H9 (cell line): ENCODE results near the gene TRPV4. TPM values are rescaled to one million over a fixed set of nuclear protein-coding genes. Genes with fewer than 3 reads are reported as not detected.

Experiments
- DNase-seq: peaks from one replicate; pipeline ENCODE4 v3.0.0-alpha.2; 2017
- H2AFZ ChIP-seq: one replicate; pipeline ENCODE4 v1.6.1; 2013; ENCODE audit warnings: mild to moderate bottlenecking, low read length, control low read depth, moderate library complexity
- H2AK5ac ChIP-seq: 2 replicates; pipeline ENCODE4 v1.6.1; 2013; ENCODE audit warnings: low read length, control low read depth, mixed read lengths; ENCODE audit not compliant: insufficient read length
- H2BK120ac ChIP-seq: one replicate; pipeline ENCODE4 v1.6.1; 2013; ENCODE audit warnings: low read depth, mild to moderate bottlenecking, low read length, control low read depth, inconsistent platforms; ENCODE audit not compliant: poor library complexity, severe bottlenecking
- H2BK12ac ChIP-seq: 2 replicates; pipeline ENCODE4 v1.6.1; 2013; ENCODE audit warnings: low read length, control low read depth, mixed read lengths, low read depth; ENCODE audit not compliant: insufficient read length
- H2BK15ac ChIP-seq: 2 replicates; pipeline ENCODE4 v1.6.1; 2013; ENCODE audit warnings: low read depth, low read length, control low read depth
- H2BK20ac ChIP-seq: one replicate; pipeline ENCODE4 v1.6.1; 2013; ENCODE audit warnings: low read depth, mild to moderate bottlenecking, low read length, control low read depth, inconsistent platforms; ENCODE audit not compliant: poor library complexity, severe bottlenecking
- H2BK5ac ChIP-seq: 2 replicates; pipeline ENCODE4 v1.6.1; 2013; ENCODE audit warnings: low read length, control low read depth, mixed read lengths; ENCODE audit not compliant: insufficient read length
- H3K14ac ChIP-seq: 2 replicates; pipeline ENCODE4 v1.6.1; 2013; ENCODE audit warnings: low read length, control low read depth; ENCODE audit not compliant: insufficient read depth
- H3K18ac ChIP-seq: 2 replicates; pipeline ENCODE4 v1.6.1; 2013; ENCODE audit warnings: low read depth, mild to moderate bottlenecking, mixed read lengths, low read length, control low read depth; ENCODE audit not compliant: insufficient read length
- H3K23ac ChIP-seq: 2 replicates; pipeline ENCODE4 v1.6.1; 2013; ENCODE audit warnings: low read length, control low read depth, mixed read lengths, low read depth; ENCODE audit not compliant: insufficient read length
- H3K23me2 ChIP-seq: 2 replicates; pipeline ENCODE4 v1.6.1; 2013; ENCODE audit warnings: low read depth, mild to moderate bottlenecking, mixed read lengths, low read length, control low read depth; ENCODE audit not compliant: insufficient read length, poor library complexity, severe bottlenecking
- H3K27ac ChIP-seq: 2 replicates; pipeline ENCODE4 v1.5.1; 2013; ENCODE audit warnings: low read length, control low read depth, mixed read lengths, low read depth; ENCODE audit not compliant: insufficient read length
- H3K27me3 ChIP-seq: 2 replicates; pipeline ENCODE4 v1.6.1; 2013; ENCODE audit warnings: low read length, control low read depth, inconsistent platforms; ENCODE audit not compliant: insufficient read depth
- H3K4ac ChIP-seq: 2 replicates; pipeline ENCODE4 v1.6.1; 2013; ENCODE audit warnings: low read depth, mild to moderate bottlenecking, control low read depth, inconsistent platforms, low read length, moderate library complexity
- H3K4me1 ChIP-seq: 2 replicates; pipeline ENCODE4 v1.6.1; 2013; ENCODE audit warnings: low read length, control low read depth, inconsistent platforms; ENCODE audit not compliant: insufficient read depth
- H3K4me2 ChIP-seq: 2 replicates; pipeline ENCODE4 v1.6.1; 2013; ENCODE audit warnings: low read length, control low read depth, mixed read lengths; ENCODE audit not compliant: insufficient read length, insufficient read depth
- H3K56ac ChIP-seq: 2 replicates; pipeline ENCODE4 v1.6.1; 2013; ENCODE audit warnings: low read depth, mild to moderate bottlenecking, mixed read lengths, low read length, control low read depth; ENCODE audit not compliant: insufficient read length
- H3K79me1 ChIP-seq: 2 replicates; pipeline ENCODE4 v1.6.1; 2013; ENCODE audit warnings: low read depth, mild to moderate bottlenecking, moderate library complexity, low read length, control low read depth, inconsistent platforms; ENCODE audit not compliant: insufficient read depth, poor library complexity, severe bottlenecking
- H3K79me2 ChIP-seq: 2 replicates; pipeline ENCODE4 v1.6.1; 2013; ENCODE audit warnings: low read length, control low read depth, inconsistent platforms; ENCODE audit not compliant: insufficient read depth
- H3K9ac ChIP-seq: 2 replicates; pipeline ENCODE4 v1.6.1; 2013; ENCODE audit warnings: low read length, control low read depth, mixed read lengths; ENCODE audit not compliant: insufficient read length; ENCODE audit errors: extremely low read depth
- H3K9me3 ChIP-seq: one replicate; pipeline ENCODE4 v1.6.1; 2013; ENCODE audit warnings: low read depth, low read length, inconsistent platforms; ENCODE audit not compliant: control insufficient read depth
- H3T11ph ChIP-seq: one replicate; pipeline ENCODE4 v1.6.1; 2013; ENCODE audit warnings: mild to moderate bottlenecking, low read length, control low read depth, inconsistent platforms
- H4K20me1 ChIP-seq: one replicate; pipeline ENCODE4 v1.6.1; 2013; ENCODE audit not compliant: control insufficient read depth, insufficient read length, insufficient read depth
- H4K5ac ChIP-seq: 2 replicates; pipeline ENCODE4 v1.6.1; 2013; ENCODE audit warnings: low read depth, mild to moderate bottlenecking, mixed read lengths, low read length, control low read depth; ENCODE audit not compliant: insufficient read length
- H4K8ac ChIP-seq: replicated peaks from 2 replicates; pipeline ENCODE4 v1.6.1; 2013; ENCODE audit warnings: low read length, control low read depth, mixed read lengths, low read depth; ENCODE audit not compliant: insufficient read length
- H4K91ac ChIP-seq: 2 replicates; pipeline ENCODE4 v1.6.1; 2013; ENCODE audit warnings: low read depth, mild to moderate bottlenecking, moderate library complexity, mixed read lengths, low read length, control low read depth; ENCODE audit not compliant: insufficient read length
- H3K27ac Mint-ChIP-seq, 3 experiments: 2 replicates in 2 of 3; 3 replicates in 1 of 3; pipeline ENCODE4 v1.8.0; 2020 to 2021; ENCODE audit warnings: mixed read lengths in 3 of 3, mild to moderate bottlenecking in 1 of 3, moderate library complexity in 1 of 3
- H3K27me3 Mint-ChIP-seq: 2 replicates; pipeline ENCODE4 v1.8.0; 2021; ENCODE audit warnings: low read depth, mild to moderate bottlenecking, moderate library complexity, mixed read lengths
- H3K36me3 Mint-ChIP-seq, 3 experiments: 2 replicates in 2 of 3; 3 replicates in 1 of 3; pipeline ENCODE4 v1.8.0; 2020 to 2021; ENCODE audit warnings: low read depth in 3 of 3, mixed read lengths in 3 of 3; ENCODE audit not compliant: insufficient read depth in 1 of 3
- H3K4me1 Mint-ChIP-seq, 2 experiments: 2 replicates each; pipeline ENCODE4 v1.8.0; 2020; ENCODE audit warnings: mixed read lengths in 2 of 2
- H3K4me3 Mint-ChIP-seq, 2 experiments: 2 replicates in 1 of 2; 3 replicates in 1 of 2; pipeline ENCODE4 v1.8.0; 2020 to 2021; ENCODE audit warnings: mild to moderate bottlenecking in 2 of 2, mixed read lengths in 2 of 2, moderate library complexity in 1 of 2
- H3K9me3 Mint-ChIP-seq, 2 experiments: 2 replicates in 1 of 2; 3 replicates in 1 of 2; pipeline ENCODE4 v1.8.0; 2020; ENCODE audit warnings: mild to moderate bottlenecking in 2 of 2, mixed read lengths in 2 of 2, moderate library complexity in 1 of 2
- CTCF ChIP-seq: fragments of 200-600 bp; sonication (generic); conservative IDR thresholded peaks from 3 replicates; pipeline ENCODE4 v1.8.0; 2021; ENCODE audit warnings: antibody characterized with exemption, mild to moderate bottlenecking
- WGBS: extraction: QIAGEN DNeasy Blood & Tissue Kit; methylation state at CpG from one replicate; pipeline ENCODE4 v1.1.7; 2013; ENCODE audit warnings: missing lambda C conversion rate, low lambda C conversion rate, mixed read lengths; ENCODE audit not compliant: insufficient read length; ENCODE audit errors: extremely low coverage; 5-methylcytosine and 5-hydroxymethylcytosine counted together
- total RNA-seq: library from RNA; stranded (reverse); gene quantifications from 2 replicates; pipeline ENCODE4 v1.2.1, GENCODE V29; 2021

Gene TRPV4
- total RNA-seq, 1 experiment from 2014 or later, result 4.9 TPM

DNA sequence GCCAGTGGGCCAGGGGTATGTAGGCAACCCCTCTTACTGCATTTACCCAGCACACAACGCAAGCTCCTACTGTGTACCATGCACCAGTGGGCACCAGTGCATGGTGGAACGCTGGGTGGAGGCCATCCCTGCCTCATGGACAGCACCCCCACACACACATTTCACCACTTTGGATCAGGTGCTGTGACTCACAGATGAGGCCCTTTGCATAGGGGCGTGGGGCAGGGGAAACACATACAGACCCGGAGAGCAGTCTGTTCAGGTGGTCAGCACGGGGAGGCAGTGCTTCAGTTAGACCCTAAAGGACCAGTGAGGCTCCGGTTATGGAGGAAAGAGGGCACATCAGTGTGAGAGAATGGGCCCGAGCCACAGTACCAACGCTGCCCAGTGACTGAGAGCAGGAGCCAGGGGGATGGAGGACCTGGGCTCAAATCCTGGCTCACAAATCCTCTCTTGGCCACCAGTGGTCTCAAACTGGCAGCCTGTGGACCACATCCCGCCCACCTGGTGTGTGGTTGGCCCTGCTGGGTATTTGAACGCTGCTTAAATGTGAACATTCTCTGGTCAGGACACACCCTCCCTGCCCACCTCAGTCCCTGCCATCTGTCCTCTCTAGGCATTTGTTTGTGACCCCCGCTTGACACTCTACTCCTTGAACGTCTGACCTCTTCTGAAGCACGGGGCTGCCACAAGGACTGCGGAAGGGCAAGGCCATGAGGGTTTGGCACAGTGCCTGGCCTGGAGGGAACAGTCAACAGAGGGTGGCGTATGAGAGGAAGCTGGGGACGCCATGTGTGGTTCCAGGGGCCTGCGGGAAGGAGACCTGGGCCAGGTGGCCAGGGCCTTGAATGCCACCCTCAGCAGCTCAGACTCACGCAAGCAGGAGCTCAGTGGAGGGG, 72.9 kb downstream of the TRPV4 start:
- H3K79me1 ChIP-seq, result no peaks in the 10 kb centered on the region
- H3K4me2 ChIP-seq, result no peak overlapping the region
- H2AFZ ChIP-seq, result no peak overlapping the region
- no peak overlapping the region for H4K8ac ChIP-seq
- WGBS, result no CpG with 5 or more reads among the region's 18 CpGs
- no peak overlapping the region for H3K23ac ChIP-seq
- H2AK5ac ChIP-seq, result no peak overlapping the region
- Mint-ChIP-seq H3K36me3 (peaks cover 0 to 7% (median 3%) of the 10 kb centered on the region in 3 experiments; a peak in 3 of 7 replicates), H3K4me1 (peaks cover 13 to 25% of the 10 kb centered on the region in 2 experiments), H3K27ac (no peak overlapping the region; a peak in 2 of 7 replicates), H3K4me3 (no peak overlapping the region), H3K9me3 (peaks cover 6 to 7% of the 10 kb centered on the region in 2 experiments; a peak in 4 of 5 replicates), H3K27me3 (no peaks in the 10 kb centered on the region; the same call in none of the 2 replicates)
- H4K5ac ChIP-seq, result no peak overlapping the region
- DNase-seq, result peak; percentile 30
- no peaks in the 10 kb centered on the region for H3K23me2 ChIP-seq
- no peak overlapping the region for H2BK5ac ChIP-seq
- H4K20me1 ChIP-seq, result no peaks in the 10 kb centered on the region
- no peaks in the 10 kb centered on the region for H3K79me2 ChIP-seq
- H2BK12ac ChIP-seq, result no peak overlapping the region
- H3K27ac ChIP-seq, result no peak overlapping the region
- H3K56ac ChIP-seq, result no peak overlapping the region
- no peak overlapping the region for H3K4ac ChIP-seq
- H3K14ac ChIP-seq, result no peak overlapping the region
- H2BK20ac ChIP-seq, result no peak overlapping the region
- H2BK120ac ChIP-seq, result no peak overlapping the region
- no peaks in the 10 kb centered on the region for H3K9me3 ChIP-seq
- no peak overlapping the region for H4K91ac ChIP-seq
- H3K18ac ChIP-seq, result no peak overlapping the region
- H3K9ac ChIP-seq, result no peak overlapping the region
- TF ChIP-seq CTCF, result no peak
- no peak overlapping the region for H2BK15ac ChIP-seq
- H3K27me3 ChIP-seq, result no peaks in the 10 kb centered on the region
- H3T11ph ChIP-seq, result no peak overlapping the region
- H3K4me1 ChIP-seq, result no peaks in the 10 kb centered on the region
